ENCODE results near the gene LRRC49. TPM values are rescaled to one million over a fixed set of nuclear protein-coding genes. Genes with fewer than 3 reads are reported as not detected.

LRRC49 gene
- total and polyA plus RNA-seq, 10 of the 15 experiments (the other 5 are each of a cell fraction or from before 2014, with no cell fraction given), result 1.4 to 3.7 (median 2.9) TPM

GRCh38 chr15:71089801-71090200 is 197.2 kb downstream of the LRRC49 start (continued):
- TF ChIP-seq RB1 (IDR thresholded peaks at IDR 0.05; ENCODE audit: borderline replicate concordance) (no peak), ZNF207 (IDR thresholded peaks at IDR 0.05; ENCODE audit: borderline replicate concordance) (no peak), RELA (IDR thresholded peaks at IDR 0.05; ENCODE audit: borderline replicate concordance, partially characterized antibody) (no peak), CUX1 (IDR thresholded peaks at IDR 0.05; ENCODE audit: insufficient replicate concordance, low read depth, low read length) (no peak), PML (IDR thresholded peaks at IDR 0.05; ENCODE audit: low read length) (no peak), ELK1 (IDR thresholded peaks at IDR 0.05; ENCODE audit: low read depth, low read length) (no peak), NRF1 (conservative IDR thresholded peaks at IDR 0.05; ENCODE audit: low read depth, low read length) (no peak), HDAC2 (IDR thresholded peaks at IDR 0.05) (no peak)

Measured in GM12878 (cell line).